ENCODE data around the gene CLDN14. TPM values are rescaled to one million over a fixed set of nuclear protein-coding genes. Genes with fewer than 3 reads are reported as not detected.

The CLDN14 gene, protein sequence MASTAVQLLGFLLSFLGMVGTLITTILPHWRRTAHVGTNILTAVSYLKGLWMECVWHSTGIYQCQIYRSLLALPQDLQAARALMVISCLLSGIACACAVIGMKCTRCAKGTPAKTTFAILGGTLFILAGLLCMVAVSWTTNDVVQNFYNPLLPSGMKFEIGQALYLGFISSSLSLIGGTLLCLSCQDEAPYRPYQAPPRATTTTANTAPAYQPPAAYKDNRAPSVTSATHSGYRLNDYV
- total RNA-seq: under 1 TPM in 1 of 2 donors, not detected in 1; 0.17 TPM

DNA sequence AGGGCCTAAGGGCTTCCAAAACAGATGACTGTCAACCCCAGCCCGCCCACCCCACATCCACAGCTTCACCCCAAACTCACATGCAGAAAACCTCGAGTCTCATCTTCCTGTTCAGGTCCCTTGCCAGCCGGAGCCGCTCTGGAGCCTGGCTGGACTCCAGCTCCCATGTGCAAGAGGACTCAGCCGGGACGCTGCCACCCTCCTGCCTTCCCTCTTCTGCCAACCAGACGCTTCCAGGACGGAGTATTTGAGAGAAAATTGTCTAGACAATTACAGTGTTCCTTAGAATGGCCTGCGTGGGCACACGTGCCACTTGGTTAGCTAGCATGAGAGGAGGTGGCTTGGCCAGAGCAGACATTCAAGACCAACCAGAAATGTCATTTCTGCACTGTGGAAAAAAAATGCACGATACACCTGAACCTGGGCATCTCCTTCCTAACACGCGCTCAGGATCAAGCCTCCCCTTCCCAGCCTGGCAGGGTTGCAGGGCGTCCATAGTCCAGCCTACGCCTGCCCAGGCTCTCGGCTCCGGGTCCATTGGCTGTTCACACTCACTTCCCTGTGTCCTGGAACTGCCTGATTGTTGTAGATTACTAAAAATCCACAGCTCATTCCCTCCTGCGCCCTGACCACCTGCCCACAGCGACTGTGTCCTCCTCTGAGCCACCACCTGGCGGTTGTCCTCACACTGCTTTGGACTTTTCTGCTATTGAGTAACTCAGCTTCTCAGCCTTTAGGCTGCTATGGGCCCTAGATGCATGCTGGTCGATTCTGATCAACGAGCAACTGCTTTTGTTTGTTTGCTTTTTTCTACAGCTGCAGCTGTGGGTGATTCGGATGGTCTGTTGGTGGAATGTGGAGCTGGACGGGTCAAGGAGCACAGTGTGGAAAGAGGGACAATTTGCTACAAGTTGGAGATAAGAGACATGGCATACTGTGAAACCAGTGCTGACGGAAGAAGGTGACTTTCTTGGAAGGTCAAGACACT, at the start of gene CLDN14:
Gene CLDN14 (minus strand): TSS at position 708 of the 988 bp plus-strand sequence. CDS start 18,427 bp downstream, outside the sequence.
- TF ChIP-seq, protein P1, sequence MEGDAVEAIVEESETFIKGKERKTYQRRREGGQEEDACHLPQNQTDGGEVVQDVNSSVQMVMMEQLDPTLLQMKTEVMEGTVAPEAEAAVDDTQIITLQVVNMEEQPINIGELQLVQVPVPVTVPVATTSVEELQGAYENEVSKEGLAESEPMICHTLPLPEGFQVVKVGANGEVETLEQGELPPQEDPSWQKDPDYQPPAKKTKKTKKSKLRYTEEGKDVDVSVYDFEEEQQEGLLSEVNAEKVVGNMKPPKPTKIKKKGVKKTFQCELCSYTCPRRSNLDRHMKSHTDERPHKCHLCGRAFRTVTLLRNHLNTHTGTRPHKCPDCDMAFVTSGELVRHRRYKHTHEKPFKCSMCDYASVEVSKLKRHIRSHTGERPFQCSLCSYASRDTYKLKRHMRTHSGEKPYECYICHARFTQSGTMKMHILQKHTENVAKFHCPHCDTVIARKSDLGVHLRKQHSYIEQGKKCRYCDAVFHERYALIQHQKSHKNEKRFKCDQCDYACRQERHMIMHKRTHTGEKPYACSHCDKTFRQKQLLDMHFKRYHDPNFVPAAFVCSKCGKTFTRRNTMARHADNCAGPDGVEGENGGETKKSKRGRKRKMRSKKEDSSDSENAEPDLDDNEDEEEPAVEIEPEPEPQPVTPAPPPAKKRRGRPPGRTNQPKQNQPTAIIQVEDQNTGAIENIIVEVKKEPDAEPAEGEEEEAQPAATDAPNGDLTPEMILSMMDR (IDR thresholded peaks at IDR 0.05): no peak
- H3K36me3 ChIP-seq: no peaks in the 10 kb centered on the region
- intact Hi-C loops (cut with DNase I): no loop called here
- no peaks in the 10 kb centered on the region for H3K27me3 ChIP-seq
- no peaks in the 10 kb centered on the region for H3K9me3 ChIP-seq
- H3K4me3 ChIP-seq: no peak within 1 kb of the TSS
- H3K9ac ChIP-seq (ENCODE audit: low read depth in 2 of 2, low read length in 2 of 2): no peak within 1 kb of the TSS
- H3K4me1 ChIP-seq: no peaks in the 10 kb centered on the region
- H3K27ac ChIP-seq: no peak within 1 kb of the TSS
- DNase-seq: no peak

DNA sequence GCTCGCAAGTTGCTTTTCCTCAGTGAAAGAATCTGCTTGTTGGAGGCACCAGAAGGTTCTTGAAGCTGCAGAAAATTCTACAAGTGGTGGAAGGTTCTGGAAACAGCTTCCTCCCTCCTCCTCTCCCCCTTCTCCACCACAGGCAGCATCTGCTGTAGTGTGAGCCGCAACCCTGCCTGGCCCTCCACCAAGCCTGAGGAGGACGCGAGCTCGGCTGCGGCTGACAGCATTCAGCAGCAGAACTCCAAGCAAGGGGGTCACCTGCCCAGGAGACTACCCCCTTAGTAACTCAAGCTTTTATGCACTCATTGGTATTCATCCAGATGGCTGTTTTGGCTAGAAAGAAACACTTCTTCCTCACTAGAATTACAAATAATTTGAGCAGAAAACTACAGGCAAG, 48.8 kb upstream of the CLDN14 start:
- Histone ChIP-seq H3K27me3 (no peaks in the 10 kb centered on the region), H3K9ac (ENCODE audit: low read depth in 2 of 2, low read length in 2 of 2) (no peak overlapping the region), H3K9me3 (no peaks in the 10 kb centered on the region), H3K4me3 (no peak overlapping the region), H3K4me1 (no peaks in the 10 kb centered on the region), H3K27ac (no peak overlapping the region), H3K36me3 (no peaks in the 10 kb centered on the region)
- TF ChIP-seq, protein P1 (IDR thresholded peaks at IDR 0.05): no peak
- DNase-seq: no peak
- intact Hi-C loops (cut with DNase I): no loop called here

DNA sequence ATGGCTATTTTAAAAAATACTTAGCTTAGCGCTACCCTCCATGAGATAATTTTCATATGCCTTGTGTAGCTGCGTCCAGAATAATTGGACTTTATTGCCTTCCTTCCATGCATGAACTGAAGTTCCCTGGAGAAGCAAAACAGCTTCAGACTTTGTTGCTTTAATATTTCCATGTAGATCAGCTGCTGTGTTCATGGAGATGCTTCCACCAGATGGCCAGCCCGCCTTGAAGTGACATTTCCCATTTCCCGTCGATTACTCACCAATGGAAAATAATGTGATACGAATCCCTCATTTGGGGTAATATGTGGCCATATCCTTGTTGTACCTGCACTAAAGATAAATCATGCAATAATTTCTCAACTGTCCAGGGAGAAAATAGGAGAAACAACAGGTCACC, 47.4 kb upstream of the CLDN14 start:
- H3K27ac ChIP-seq: no peak overlapping the region
- TF ChIP-seq, protein P1 (IDR thresholded peaks at IDR 0.05): no peak
- no peak overlapping the region for H3K9ac ChIP-seq (ENCODE audit: low read depth in 2 of 2, low read length in 2 of 2)
- no peaks in the 10 kb centered on the region for H3K9me3 ChIP-seq
- no peak for DNase-seq
- H3K27me3 ChIP-seq: no peaks in the 10 kb centered on the region
- no peaks in the 10 kb centered on the region for H3K36me3 ChIP-seq
- no peaks in the 10 kb centered on the region for H3K4me1 ChIP-seq
- intact Hi-C loops (cut with DNase I): no loop called here
- H3K4me3 ChIP-seq: no peak overlapping the region

DNA sequence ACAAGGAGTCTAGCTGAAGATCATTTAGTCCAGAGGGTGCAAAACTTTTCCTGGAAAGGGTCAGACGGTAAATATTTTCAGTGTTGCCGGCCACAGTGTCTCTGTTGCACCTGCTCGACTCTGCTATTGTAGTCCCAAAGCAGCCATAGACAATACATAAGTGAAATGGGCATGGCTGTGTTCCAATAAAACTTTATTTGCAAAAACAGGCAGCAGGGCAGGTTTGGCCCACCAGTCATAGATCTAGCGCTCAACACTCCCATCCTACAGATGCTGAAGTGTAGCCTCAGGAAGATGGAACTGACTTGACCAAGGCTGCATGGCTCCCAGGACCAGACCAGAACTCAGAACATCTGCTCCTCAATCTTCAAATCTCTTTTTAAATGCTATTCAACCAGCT, 46.2 kb upstream of the CLDN14 start:
- Histone ChIP-seq H3K9me3 (no peaks in the 10 kb centered on the region), H3K27ac (no peak overlapping the region), H3K4me3 (no peak overlapping the region), H3K36me3 (no peaks in the 10 kb centered on the region), H3K27me3 (no peaks in the 10 kb centered on the region), H3K4me1 (no peaks in the 10 kb centered on the region), H3K9ac (ENCODE audit: low read depth in 2 of 2, low read length in 2 of 2) (no peak overlapping the region)
- TF ChIP-seq, protein P1 (IDR thresholded peaks at IDR 0.05): no peak
- DNase-seq: no peak
- intact Hi-C loops (cut with DNase I): no loop called here

DNA sequence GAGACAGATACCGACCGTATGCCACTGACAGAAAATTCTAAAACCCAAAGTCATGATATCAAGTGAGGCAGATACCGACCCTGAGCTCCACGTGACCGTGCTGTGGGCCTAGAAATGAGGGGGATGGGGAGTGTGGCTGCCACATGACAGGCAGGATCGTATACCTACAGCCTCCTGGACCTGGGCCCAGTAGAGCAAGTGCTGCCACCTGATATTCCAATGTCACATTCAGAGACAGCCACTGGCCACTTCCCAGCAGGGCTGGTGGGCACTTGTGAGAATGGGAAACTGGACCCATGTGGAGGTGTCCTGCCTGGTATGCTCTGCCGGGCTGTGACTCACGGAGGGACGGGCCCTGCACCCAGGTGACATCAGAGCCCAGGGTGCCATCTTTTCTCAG, 44.6 kb upstream of the CLDN14 start:
- Histone ChIP-seq H3K27me3 (no peaks in the 10 kb centered on the region), H3K9me3 (no peaks in the 10 kb centered on the region), H3K9ac (ENCODE audit: low read depth in 2 of 2, low read length in 2 of 2) (no peak overlapping the region), H3K4me1 (no peaks in the 10 kb centered on the region), H3K27ac (no peak overlapping the region), H3K4me3 (no peak overlapping the region), H3K36me3 (no peaks in the 10 kb centered on the region)
- intact Hi-C loops (cut with DNase I): no loop called here
- DNase-seq: no peak
- TF ChIP-seq, protein P1 (IDR thresholded peaks at IDR 0.05): no peak

Data from colonic mucosa (tissue), 4 donors.